Measurements from ENCODE around the gene BOLA3.
A peak's percentile ranks its signal among the peaks of the same experiment; 100 is the strongest.
"Not testable (repeated sequence)": the region's sequence is repeated elsewhere in the genome, so short reads cannot be mapped to it uniquely, and the experiment has no call there.

The BOLA3 gene

DNA sequence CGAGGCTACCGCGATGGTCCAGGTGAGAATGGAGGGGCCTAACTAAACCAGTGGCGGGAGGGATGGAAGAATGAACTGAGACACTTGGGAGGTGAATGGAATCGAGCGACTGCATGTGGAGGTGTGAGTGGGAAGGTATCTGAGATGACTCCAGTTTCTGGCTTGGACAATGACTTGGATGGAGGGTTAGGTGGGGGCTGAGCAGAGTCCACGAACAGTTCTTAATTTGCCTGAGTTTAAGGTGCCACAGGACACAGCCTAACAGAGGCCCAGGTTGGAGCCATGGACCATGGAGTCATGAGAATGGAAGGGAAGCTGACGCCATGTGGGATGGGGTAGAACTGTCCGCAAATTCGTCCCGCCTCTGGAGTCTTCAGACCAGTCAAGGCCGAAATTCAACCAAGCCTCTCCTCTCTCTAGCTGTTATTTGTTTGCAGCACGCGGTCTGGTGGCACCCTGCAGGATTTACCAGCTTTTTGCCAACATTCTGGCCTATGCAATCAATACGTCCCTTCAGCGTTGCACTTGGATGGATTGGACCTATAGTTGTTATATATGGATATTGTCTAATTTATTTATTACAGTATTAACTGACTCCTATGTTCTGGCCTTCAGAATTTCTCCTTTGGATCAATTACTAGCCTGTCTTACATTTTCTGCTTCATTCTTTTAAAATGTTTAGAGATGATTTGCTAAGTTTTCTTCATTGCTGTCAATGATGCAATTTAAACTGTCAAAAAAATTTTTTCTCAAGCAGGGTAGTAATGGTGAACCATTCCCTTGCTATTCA, 940 bp upstream of the BOLA3 start:
- no peak for ATAC-seq

DNA sequence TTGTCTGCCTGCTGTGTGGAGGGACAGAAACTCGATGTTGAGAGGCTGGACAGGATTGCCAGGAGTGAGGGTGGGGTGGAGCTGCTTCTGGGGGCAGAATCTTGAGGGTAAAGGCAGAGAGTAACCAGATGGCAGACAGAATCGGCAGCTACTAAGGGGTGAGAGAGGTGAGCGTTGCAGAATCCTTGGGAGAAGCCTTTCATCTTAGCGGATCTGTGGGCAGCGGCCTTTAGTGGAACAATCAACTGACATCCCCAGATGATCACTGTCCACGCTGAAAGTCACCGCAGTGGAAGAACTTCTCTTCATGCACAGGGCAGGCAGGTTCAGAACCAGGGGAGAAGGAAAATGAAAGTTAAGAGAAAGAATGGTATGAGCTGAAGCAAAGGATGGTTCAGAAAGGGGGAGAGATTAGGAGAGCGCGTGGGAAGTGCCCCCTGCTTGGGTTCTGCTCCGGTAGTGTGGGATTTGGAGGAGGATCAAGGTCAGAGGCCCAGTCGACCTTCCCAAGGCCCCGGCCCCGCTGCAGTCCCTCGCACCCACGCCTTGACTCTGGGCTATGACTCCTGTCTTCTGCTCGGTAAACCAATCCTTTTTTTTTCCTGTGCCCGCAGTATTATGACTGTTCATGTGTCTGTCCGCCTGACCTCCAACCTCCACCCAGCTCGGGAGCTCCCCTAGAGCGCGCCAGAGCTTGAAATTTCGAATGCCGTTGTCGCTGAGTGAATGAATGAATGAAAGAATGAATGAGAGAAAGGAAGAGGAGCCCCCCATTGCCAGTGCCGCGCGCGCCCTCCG, 584 bp downstream of the BOLA3 start:
- ATAC-seq, result peak; percentile 48 to 69

DNA sequence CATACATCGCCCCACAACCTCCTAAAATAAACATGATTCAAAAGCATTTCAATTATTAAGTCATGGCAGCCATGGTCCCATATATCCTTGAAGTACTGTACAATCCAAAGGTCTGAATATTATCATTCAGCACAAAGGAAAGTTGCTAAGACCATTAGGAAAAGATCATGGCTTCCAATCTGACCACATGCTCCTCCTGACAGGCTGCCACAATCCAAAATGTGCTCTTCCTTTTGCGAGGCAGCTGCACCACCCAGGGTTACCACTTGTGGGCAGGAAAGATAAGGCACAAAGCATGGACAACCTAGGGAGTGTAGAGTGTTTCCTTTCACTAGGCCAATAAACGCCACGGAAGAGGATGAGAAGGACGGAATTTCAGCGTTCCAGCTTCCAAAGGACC, 5.4 kb downstream of the BOLA3 start:
- no peak for ATAC-seq

DNA sequence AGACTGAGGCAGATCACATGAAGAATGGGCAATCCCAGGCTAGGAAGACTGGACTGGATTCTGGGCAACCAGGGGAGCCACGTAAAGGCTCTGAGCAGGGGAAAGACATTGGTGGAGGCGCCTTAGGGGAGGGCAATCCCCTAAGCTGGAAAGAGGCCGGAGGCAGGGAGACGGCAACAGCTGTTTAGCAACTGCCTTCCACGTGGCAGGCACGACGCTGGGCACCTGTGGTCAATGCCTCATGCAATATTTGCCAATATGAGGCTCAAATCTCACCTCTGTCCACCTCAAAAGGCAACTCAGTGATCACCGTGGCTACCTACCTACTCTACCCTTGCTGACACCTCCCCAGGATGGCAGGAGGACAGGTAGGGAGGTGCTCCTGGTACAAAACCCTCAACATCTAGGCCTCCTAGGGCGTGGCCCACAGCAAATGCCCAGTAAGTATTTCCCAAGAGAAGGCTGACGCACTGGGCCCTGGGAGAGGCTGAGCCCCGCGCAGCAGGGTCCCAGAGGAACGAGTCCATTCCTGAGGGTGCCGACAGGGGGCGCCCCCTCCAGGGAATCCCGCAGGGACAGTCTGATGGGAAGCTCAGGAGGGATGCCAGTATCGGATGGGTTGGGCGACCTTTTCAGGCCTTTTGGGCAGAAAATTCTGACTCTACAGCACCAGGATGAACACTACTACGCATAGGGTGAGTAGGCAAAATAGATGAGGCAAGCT, 8.9 kb downstream of the BOLA3 start:
- no peak for ATAC-seq

DNA sequence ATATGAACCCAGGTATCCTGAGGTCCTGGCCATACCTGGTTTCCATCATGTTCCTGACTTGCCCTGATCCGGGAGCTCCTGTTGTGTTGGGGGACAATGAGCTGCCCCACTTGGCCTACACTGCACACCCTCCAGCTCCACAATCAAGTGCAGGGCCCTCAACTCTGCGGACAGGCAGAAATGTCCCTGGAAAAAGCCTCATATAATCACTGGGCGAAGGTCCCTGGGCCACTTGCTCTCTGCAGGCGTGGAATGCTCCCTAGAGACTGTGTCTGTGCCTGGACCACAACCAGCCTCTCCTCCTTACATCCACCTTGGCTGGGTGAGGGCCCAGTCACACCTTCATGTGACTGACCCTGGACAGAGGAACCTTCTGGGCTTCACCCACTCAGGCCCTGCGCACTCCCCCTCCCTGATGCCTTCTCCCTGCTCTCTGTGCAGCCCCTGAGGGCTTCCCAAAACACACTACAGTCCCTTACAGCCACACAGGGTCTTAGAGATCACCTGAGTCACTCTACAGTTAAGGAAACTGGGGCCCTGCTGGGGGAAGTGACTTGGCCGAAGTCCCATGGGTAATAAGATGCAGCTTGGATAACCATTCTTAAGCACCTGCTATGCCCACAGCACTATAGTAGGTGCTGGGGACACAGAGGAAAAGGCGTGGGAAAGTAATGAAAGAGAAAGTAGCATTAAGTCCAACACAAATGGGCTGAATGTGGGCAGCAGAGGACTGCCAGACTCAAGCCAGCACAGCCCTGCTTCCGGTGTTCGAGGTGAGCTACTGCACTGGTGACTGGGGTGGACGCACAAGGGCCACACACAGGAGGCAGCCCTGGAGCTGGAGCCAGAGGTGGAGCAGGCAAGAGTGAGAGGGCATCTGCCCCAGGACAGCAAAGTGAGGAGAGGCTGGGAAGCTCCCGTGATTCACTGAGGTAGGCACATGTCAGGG, 9.8 kb downstream of the BOLA3 start:
- ATAC-seq, result no peak

DNA sequence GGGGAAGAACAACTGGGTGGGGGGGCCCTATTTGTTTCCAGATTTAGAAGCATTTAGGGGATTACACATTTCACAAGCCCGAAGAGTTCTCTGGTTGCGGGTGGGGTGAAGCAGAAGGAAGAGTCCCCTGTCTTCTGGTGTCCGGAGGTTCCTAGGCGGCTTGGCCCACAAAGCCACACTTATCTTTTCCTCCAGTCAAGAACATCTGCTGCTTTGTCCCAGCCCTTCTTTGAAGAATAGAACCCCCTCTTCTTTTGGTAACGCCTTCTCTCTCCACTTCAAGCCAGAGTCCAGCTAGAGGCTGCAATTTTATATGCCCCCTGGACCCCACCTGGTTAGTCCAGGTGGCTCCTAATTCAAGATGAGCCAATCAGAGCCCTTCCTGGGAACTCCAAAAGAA, 15.8 kb downstream of the BOLA3 start:
- ATAC-seq, result no peak

DNA sequence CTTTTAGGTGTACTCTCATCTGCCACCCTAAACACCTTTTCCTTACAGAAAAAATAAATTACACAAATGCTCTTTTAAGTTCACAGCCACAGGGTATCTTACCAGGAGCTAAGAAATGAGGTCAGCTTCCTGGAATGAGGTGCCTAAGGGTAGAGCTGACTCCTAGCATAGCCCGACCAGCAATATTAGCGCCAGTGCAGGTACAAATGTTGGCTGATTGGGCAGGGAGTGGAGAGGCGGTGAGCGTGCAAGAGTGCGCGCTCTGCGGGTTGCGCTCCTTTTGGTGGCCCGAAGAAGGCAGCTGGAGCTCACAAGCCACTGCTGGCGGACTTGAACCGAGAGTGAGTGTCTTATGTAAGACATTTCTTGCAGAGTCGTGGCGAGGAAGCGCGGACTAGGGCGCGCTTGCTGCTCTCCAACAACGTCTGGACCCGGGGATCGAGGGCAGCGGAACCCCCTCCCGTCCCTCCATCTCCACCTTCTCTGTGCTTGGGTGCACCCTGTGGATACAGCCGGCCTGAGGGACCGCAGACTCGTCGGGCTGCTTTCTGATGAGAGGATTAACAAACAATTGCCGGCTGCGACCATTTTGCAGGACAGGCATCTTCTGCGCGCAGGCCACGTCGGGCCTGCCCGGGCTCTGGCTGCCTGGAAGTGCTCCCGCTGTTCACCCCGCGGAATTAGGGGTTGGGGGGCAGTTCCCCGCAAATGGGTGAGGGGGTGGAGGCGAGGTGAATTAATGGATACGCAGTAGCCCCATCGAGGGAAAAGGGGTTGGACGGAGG, 17.3 kb downstream of the BOLA3 start:
- no peak for ATAC-seq

DNA sequence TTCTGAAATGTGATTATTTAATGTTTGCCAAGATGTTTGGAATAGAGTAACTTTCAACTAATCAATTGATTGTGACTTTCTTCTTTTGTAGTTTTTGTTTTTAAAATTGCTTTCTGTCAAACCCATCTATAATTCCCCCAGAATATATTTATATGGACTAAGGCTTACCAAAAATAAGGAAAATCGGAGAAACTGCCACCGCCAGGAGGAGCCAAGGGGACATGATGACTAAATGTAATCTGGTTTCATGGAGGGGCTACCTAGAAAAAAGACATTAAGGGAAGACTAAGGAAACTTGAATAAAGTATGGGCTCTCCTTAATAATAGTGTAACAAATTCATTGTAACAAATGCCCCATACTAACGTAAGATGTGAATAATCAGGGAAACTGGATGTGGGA, 19.5 kb downstream of the BOLA3 start:
- ATAC-seq, result no peak

DNA sequence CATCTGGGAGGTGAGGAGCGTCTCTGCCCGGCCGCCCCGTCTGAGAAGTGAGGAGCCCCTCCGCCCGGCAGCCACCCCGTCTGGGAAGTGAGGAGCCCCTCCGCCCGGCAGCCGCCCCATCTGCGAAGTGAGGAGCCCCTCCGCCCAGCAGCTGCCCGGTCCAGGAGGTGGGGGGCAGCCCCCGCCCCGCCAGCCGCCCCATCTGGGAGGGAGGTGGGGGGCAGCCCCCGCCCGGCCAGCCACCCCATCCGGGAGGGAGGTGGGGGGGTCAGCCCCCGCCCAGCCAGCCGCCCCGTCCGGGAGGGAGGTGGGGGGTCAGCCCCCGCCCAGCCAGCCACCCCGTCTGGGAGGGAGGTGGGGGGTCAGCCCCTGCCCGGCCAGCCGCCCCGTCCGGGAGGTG, 23.8 kb downstream of the BOLA3 start:
- ATAC-seq, result not testable (repeated sequence)

DNA sequence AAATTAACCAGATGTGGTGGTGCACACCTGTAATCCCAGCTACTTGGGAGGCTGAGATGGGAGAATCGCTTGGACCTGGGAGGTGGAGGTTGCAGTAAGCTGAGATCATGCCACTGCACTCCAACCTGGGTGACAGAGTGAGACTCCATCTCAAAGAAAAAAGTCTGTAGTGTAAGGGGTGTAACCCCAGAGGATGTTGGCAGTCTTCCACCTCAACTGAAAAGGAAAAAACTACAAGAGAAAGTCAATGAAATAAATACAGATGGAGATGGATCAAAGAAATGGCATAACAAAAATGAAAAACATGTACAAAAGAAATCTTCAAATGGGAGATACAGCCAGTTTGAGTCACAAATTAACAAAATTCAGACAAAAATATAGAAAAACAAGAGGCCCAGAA, 25.9 kb downstream of the BOLA3 start:
- ATAC-seq, result not testable (repeated sequence)

DNA sequence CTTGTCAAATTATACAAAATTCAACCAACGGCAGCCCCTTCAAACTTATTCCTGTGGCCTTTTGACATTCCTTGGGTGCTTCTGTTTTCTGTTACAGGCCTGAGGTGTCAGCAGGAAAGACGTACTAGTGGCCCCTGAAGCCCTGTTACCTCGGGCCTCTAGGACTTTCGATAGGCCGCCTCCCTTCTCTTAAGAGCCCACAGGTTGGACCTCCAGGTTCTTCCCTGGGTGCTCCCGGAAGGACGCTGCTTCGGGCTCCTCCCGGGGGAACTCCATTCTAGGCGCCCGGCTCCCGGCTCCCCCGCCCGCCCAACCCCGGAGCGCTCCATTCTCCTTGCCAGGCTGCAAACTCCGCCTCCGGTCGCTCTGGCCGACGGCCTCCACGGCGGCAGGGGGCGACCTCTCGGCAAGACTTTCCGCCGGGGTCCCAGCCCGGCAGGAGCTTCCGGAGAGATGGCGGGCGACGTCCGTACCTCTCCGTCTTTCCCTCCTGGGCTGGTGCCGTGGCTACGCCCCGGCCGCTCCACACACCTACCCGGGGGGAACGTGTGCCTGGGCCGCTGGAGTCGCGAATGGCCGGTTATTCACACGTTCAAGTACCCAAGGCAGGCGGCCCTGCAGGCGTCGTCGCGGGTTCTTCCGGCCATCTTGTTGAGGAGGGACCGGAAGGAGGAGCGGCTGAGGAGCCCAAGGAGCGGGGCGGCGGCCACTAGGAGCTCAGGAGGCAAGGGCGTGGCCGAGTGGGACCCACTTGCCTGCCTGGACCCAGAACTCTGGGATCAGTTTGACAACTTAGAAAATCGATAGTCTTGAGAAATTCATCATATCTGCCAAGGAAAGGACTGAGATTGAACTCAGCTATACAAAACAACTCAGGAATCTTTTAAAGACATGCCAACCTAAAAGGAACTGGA, 27.5 kb downstream of the BOLA3 start:
- ATAC-seq, result peak; percentile 95 to 98

DNA sequence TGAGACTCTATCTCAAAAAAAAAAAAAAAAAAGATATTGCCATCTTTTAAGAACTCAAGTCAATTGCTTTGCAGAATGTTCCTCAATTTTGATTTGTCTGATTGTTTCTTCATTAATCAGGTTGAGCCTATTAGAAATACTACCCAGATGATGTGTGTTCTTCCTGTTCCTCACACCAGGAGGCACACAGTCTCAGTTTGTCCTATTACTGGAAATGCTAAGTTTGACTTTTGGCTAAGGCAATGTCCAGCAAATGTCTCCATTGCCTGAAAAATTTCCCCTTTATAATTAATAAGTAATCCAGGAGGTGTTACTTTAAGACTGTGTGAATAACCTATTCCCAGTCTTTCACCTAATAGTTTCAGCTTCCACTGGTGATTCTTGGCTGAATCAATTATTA, 28.4 kb downstream of the BOLA3 start:
- ATAC-seq, result no peak

DNA sequence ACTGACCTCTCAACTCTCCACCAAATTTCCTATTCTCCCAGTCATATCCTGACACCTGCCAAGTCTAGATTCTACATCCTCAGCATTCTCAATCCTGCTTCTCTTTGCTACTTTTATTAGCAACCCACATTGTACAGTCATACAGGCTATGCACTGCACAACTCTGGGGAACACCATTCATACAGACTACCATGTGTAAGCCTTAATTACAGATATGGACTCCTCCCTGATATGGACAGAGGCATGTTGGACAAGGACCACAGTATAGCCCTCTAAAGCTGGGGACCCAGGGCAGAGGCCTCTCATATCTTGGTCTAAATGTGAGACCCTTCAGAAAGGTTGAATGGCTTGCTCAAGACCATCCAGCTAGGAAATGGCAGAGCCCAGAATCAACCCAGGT, 36.3 kb downstream of the BOLA3 start:
- ATAC-seq, result peak in 1 of 2 donors; percentile 27

DNA sequence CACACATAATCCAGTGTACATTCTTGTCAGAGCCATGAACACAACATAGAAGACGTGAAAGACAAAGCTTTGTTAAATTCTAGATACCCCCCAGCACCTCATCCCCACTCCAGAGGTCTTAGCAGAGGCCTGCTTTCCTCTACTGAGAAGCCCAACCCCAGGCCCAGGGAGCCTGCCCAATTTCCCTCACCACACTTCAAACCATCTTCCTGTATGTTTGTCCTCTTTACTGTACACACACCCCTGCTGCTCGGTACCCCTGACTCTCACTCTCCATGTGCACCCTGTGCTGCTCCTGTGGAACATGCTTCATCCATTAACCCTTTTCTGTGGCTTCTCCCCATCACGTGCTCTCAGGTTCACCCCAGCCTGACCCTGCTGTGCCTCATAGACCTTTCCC, 37.2 kb downstream of the BOLA3 start:
- no peak for ATAC-seq

DNA sequence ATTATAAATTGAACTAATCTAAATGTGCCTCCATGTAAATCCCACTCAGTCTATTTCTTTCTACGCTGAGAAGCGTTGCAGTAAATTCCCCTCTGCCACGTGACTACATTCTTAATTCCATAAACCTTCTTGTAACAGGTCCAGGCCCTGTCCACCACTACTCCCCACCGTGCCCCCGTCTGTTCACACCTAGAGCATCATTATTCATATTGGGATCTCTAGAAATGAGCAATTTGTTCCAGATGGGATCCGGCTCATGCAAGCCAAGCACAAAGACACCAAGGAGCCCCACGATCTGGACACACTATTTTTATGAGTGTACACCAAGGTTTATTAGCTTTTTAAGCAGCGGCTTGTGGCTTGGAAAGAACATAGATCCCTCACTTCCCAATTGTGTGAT, 38.2 kb downstream of the BOLA3 start:
- no peak for ATAC-seq

DNA sequence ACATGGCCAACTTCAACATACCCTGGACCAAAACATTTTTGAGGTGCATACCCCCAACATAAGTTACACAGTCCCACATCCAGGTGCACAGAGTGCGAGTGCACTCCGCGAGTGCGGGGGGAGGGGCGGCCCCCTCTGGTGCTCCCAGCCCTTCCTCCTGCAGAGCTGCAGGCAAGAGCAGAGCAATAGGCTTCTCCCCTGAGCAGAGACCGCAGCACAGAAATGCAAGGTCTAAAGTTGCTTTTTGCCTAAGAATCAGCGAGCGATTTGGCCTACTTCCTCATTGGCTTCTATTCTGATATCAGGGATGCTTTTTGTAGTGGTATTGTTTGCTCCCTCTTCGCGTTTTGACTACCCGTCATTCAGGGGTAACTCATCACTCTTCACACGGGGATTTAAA, 40.6 kb downstream of the BOLA3 start:
- no peak for ATAC-seq

DNA sequence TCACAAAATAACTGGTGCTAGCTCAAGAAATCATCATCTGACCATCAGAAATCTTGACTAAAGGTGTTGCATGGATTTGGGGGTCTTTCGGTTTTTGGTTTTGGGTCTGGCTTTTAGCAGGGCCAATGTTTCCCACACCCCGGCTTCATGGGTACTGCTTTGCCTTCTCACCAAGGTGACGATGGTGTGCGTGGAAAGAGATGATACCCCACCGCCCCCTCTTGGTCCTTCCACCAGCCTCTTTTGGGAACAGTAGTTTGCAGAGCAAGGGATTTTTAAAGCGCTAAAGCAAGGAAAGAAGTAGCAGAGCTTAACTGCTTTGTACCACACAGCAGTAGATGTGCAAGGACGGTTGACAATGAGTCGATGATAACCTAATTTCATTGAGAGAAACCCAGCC, 42.3 kb downstream of the BOLA3 start:
- no peak for ATAC-seq

DNA sequence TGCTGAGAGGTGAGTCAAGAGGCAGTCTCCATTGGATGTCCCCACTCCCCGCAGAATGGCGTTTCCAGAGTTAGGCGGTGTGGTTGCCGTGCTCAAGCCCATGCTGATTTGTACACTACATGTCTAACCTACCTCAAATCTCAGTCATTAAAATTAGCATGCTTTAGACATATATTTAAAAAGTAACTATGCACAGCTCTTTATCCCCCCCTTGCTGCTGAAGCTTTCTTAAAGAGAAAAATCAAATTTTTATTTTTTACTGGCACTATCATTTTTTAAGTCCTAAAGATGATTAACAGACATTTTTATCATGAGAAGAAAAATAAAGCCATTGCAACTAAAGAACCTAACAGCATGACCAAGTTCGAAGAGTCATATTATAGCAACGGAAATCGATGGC, 42.9 kb downstream of the BOLA3 start:
- no peak for ATAC-seq

DNA sequence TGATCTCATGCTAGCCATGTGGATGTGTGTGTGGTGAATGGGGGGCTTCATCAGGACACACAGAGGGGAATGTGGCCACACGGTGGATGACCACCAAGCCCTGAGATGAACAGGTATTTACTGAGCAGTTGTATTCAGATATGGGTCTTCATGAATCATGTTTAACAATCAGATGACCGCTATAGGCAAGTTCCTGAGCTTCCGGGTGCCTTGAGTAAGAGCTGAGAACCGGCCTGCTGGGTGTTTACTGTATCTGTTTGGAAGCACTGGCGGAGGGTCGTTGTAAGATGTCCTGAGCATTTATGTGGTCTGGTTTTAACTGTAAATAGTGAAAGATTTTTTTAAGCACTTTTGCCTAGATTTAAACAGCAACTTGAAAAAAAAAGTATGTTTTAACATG, 43.9 kb downstream of the BOLA3 start:
- ATAC-seq, result no peak

DNA sequence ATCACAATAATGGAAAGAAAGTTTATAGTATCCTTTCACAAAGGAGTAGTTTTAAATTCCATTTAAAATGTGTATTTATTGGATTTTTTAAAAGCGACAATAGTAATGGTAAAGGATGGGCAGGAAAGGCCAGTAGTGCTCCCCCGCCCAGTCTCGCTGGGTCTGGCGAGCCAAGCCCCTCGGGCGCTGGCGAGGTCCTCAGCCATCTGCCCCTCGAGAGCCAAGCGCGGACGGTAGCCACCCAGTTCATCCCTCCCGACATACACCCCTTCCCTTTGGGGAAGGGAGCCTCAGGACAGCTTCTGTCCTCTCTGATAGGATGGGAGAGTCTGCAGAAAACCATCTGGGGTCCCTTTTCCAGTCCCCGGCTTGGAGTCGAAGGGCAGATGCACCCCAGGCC, 45.2 kb downstream of the BOLA3 start:
- no peak for ATAC-seq

Measured in activated CD4-positive, CD25-positive, alpha-beta regulatory T cell treated with anti-CD3 and anti-CD28 coated beads, Interleukin-2, amount 50 U/mL, for 24 hours (primary cell).